ENCODE results near the gene CCDC127. TPM values are rescaled to one million over a fixed set of nuclear protein-coding genes. Genes with fewer than 3 reads are reported as not detected.

Gene CCDC127
- total and polyA plus RNA-seq, 5 experiments from 2014 or later: 3.2 to 10.1 (median 4.4) TPM

DNA sequence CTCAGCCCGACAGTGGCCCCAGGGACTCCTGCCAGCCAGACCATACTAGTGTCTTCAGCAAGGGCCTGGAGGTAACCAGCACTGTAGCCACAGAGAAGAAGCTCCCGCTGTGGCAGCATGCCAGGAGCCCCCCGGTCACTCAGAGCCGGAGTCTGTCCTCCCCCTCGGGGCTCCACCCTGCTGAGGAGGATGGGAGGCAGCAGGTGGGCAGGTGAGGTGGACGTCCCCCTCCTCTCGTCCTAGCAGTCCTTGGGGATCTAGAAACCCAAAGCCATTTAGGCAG, 54.7 kb downstream of the CCDC127 start:
- H3K4me3 Mint-ChIP-seq: no peak overlapping the region
- ATAC-seq (no peak), DNase-seq (no peak)
- peaks cover 0 to 3% (median under 1%) of the 10 kb centered on the region in 4 donors for H3K4me1 Mint-ChIP-seq
- H3K9me3 Mint-ChIP-seq: no peaks in the 10 kb centered on the region
- H3K27me3 Mint-ChIP-seq: peaks cover 3 to 35% (median 12%) of the 10 kb centered on the region in 5 donors
- no peaks in the 10 kb centered on the region for H3K36me3 Mint-ChIP-seq
- H3K27ac Mint-ChIP-seq: no peak overlapping the region
- POLR2A ChIA-PET: no interaction called here

DNA sequence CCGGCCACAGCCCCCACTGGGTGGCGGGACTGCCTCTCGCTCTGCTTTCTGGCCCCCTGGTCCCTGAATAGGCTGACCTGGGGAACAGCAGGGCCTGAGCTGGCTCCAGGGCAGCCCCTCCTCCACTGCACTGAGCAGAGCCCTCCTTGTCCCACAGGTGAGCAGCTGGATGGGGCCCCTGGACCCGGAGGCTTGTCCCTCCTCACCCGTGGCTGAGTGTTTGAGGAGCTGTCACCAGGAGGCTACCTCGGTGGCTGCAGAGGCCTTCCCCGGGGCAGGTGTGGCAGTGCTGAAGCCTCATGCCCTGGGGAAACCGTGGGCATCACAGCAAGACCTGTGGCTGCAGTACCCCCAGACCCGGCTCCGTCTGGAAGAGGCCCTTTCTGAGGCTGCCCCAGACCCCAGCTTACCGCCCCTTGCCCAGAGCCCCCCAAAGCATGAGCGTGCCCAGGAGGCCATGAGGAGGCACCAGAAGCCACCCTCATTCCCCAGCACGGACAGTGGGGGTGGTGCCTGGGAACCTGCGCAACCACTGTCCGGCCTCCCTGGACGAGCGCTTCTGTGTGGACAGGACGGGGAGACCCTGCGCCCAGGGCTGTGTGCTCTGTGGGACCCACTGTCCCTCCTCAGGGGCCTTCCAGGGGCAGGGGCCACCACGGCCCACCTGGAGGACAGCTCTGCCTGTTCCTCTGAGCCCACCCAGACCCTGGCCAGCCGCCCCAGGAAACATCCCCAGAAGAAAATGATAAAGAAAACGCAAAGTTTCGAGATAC, 55.2 kb downstream of the CCDC127 start:
- no peak overlapping the region for H3K4me3 Mint-ChIP-seq
- DNase-seq: no peak
- ATAC-seq: no peak
- H3K9me3 Mint-ChIP-seq: no peaks in the 10 kb centered on the region
- peaks cover 3 to 35% (median 12%) of the 10 kb centered on the region in 5 donors for H3K27me3 Mint-ChIP-seq
- no peaks in the 10 kb centered on the region for H3K36me3 Mint-ChIP-seq
- peaks cover 0 to 3% (median under 1%) of the 10 kb centered on the region in 4 donors for H3K4me1 Mint-ChIP-seq
- H3K27ac Mint-ChIP-seq: no peak overlapping the region
- POLR2A ChIA-PET: no interaction called here

DNA sequence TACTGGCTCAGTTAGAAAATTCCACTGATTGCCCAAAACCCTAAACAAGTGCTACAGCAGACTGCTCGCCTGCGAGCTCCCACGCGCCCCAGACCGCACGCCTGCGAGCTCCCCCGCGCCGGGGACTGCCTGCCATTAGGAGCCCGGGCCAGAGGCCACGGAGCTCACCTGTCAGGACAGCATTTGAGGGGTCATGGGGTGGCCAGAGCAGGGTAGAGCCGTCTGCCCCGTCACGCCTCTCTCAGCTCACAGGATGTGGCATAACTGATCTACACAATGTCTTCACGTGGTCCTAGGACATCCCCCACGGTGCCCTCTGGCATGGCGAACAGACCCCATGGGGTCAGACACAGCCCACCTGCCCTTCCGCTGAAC, 55.8 kb downstream of the CCDC127 start:
- no peak overlapping the region for H3K27ac Mint-ChIP-seq

DNA sequence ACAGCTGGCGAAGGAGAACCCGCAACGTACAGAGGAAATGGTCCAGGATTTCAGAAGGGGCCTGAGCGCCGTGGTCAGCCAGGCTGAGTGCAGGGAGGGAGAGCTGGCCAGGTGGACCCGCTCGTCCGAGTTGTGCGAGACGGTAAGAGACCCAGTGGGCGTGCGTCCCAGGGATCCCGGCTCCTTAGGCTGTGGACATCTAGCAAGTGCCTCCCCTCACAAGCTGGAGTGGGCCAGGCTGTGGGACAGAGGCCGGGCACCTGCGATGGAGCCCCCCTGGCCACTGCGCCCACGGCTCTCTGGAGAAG, 56.2 kb downstream of the CCDC127 start:
- H3K4me3 Mint-ChIP-seq: no peak overlapping the region
- H3K4me1 Mint-ChIP-seq: peaks cover 0 to 3% (median under 1%) of the 10 kb centered on the region in 4 donors
- no peaks in the 10 kb centered on the region for H3K9me3 Mint-ChIP-seq
- no peaks in the 10 kb centered on the region for H3K36me3 Mint-ChIP-seq
- POLR2A ChIA-PET: no interaction called here
- DNase-seq (no peak), ATAC-seq (no peak)
- H3K27ac Mint-ChIP-seq: no peak overlapping the region
- H3K27me3 Mint-ChIP-seq: peaks cover 3 to 39% (median 12%) of the 10 kb centered on the region in 5 donors

More for the DNA sequence above, 55.8 kb downstream of the CCDC127 start:
- POLR2A ChIA-PET: no interaction called here
- H3K4me1 Mint-ChIP-seq: peaks cover 0 to 3% (median under 1%) of the 10 kb centered on the region in 4 donors
- DNase-seq (no peak), ATAC-seq (no peak)
- peaks cover 3 to 35% (median 12%) of the 10 kb centered on the region in 5 donors for H3K27me3 Mint-ChIP-seq
- no peaks in the 10 kb centered on the region for H3K9me3 Mint-ChIP-seq
- no peaks in the 10 kb centered on the region for H3K36me3 Mint-ChIP-seq
- no peak overlapping the region for H3K4me3 Mint-ChIP-seq

DNA sequence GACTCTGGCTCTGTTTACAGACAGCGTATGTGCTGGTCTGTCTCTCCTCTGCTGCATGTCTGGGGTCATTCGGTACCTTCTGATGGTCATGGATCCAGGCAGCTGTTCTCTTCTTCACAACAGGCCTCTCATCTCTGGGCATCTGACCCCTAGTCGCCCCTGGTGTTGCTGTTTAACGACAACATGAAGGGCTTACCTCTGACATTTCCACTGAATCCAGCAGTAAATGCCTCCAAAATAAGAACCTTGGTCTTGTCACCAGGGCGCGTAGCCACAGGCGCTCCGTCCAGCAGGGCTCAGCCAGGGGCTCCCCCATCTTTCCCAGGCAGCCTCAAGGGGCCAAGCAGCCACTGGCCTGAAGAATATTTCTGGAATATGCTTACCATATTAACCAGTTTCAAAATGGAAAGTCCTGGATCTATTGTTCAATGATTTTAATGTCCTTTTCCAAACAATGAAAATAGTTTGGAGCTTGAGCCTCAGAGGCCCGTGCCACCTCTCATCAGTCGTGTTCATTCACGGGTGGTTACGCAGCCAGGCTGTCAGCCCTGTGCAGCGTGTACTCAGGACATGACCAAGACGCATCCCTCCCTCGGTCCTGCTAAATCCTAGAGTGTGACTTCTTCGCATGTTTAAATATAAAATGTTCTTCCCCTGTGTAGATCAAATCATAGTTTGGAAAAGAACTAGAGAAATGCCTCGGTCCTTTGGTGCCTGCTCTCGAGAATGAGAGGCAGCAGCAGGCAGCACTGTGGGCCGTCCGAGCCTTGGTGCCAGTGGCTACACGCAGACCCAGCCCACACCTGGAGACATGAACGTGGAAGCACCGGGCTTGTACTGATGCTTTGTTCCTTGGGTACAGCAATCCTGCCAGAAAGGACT, 56.8 kb downstream of the CCDC127 start:
- ATAC-seq (no peak), DNase-seq (no peak)
- H3K9me3 Mint-ChIP-seq: no peaks in the 10 kb centered on the region
- H3K27me3 Mint-ChIP-seq: peaks cover 3 to 41% (median 12%) of the 10 kb centered on the region in 5 donors
- H3K27ac Mint-ChIP-seq: peak overlapping the region in 1 of 10 donors; percentile 84
- no peak overlapping the region for H3K4me3 Mint-ChIP-seq
- peaks cover 0 to 3% (median under 1%) of the 10 kb centered on the region in 4 donors for H3K4me1 Mint-ChIP-seq
- no peaks in the 10 kb centered on the region for H3K36me3 Mint-ChIP-seq
- POLR2A ChIA-PET: no interaction called here

DNA sequence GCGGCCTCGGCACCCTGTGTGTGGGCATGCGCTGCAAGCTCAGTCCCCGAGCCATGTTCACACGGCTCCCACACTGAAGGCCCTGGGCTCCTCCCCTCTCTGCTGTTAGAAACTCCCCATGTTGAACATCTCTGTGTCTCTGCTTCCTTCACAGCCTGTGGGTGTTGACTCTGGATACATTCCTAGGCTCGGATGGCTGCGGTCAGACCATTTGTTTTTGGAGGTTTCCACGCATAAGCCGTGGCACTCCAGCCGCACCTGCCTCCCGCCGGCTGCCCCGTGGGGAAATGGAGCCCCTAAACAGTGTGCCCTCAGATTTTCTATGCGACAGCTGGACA, 57.8 kb downstream of the CCDC127 start:
- Mint-ChIP-seq H3K9me3 (no peaks in the 10 kb centered on the region), H3K27me3 (peaks cover 3 to 41% (median 12%) of the 10 kb centered on the region in 5 donors), H3K27ac (no peak overlapping the region), H3K4me3 (no peak overlapping the region), H3K36me3 (no peaks in the 10 kb centered on the region), H3K4me1 (peaks cover 0 to 3% (median under 1%) of the 10 kb centered on the region in 4 donors)
- no peak for DNase-seq
- POLR2A ChIA-PET: no interaction called here
- ATAC-seq: no peak

DNA sequence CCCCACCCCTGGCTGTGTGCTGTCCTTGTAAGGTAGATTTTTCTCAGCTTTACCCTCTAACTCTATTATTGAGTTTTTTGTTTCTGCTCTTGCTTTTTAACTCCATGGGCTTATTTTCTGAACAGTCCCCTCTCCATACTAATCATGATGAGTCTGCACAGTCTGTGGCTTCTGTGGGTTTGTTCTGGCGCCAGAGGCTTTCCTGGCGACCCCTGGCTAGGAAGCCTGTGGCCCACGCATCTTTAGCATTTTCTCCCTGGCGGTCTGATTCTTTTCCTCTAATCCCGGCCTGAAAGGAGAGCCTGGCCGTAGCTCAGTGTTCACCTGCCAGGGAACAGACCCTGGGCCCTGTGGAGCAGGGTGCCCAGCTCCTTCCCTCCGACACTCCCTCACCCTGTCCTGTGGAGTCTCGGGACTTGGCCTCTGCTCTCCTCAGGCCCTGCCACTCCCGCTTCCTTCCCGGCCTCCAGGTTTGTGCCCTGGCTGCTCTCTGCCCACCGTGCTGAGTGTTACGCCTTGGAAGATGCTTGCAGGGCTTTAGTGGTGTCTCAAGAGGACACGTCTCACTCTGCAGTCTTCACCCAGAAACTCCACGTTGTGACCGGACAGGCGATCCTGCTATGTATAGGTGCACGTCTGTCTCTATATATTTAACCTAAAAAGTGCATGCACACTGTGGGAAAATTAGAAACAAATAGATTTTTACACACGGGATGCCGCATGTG, 58.3 kb downstream of the CCDC127 start:
- H3K9me3 Mint-ChIP-seq: no peaks in the 10 kb centered on the region
- no peak overlapping the region for H3K4me3 Mint-ChIP-seq
- H3K27me3 Mint-ChIP-seq: peaks cover 3 to 41% (median 12%) of the 10 kb centered on the region in 5 donors
- H3K4me1 Mint-ChIP-seq: peaks cover 0 to 3% (median under 1%) of the 10 kb centered on the region in 4 donors
- H3K27ac Mint-ChIP-seq: peak overlapping the region in 2 of 10 donors; percentile 20 to 35
- no peak for ATAC-seq
- POLR2A ChIA-PET: no interaction called here
- DNase-seq: no peak
- no peaks in the 10 kb centered on the region for H3K36me3 Mint-ChIP-seq

DNA sequence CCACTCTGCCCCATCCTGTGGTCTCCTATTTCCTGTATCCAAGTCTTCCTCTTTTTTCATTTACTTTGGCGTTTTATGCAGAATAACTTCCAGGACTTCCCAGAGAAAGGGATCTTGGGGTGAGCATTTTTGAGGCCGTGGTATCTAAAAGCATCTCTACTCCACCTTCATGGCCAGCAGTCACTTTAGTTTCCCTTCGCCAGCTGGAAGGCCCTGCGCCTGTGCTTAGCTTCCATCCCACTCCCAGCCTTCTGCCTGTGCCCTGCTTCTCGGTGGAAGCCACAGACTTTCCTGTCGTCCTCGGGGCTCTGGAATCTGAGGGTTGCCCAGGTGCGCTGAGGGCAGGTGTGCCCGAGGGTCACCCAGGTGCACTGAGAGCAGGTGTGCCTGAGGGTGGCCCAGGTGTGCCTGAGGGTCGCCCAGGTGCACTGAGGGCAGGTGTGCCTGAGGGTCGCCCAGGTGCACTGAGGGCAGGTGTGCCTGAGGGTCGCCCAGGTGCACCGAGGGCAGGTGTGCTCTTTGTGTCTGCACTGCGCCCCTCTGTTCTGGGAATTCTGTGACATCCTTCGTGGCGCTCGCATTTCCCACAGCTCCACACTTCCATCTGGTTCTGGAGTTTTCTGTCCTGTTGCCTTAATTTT, 59.0 kb downstream of the CCDC127 start:
- POLR2A ChIA-PET: no interaction called here
- no peaks in the 10 kb centered on the region for H3K36me3 Mint-ChIP-seq
- H3K4me3 Mint-ChIP-seq: no peak overlapping the region
- H3K27me3 Mint-ChIP-seq: peaks cover 3 to 41% (median 12%) of the 10 kb centered on the region in 5 donors
- DNase-seq (no peak), ATAC-seq (no peak)
- peaks cover 0 to 3% (median under 1%) of the 10 kb centered on the region in 4 donors for H3K4me1 Mint-ChIP-seq
- H3K9me3 Mint-ChIP-seq: no peaks in the 10 kb centered on the region
- H3K27ac Mint-ChIP-seq: peak overlapping the region in 1 of 10 donors; percentile 20

DNA sequence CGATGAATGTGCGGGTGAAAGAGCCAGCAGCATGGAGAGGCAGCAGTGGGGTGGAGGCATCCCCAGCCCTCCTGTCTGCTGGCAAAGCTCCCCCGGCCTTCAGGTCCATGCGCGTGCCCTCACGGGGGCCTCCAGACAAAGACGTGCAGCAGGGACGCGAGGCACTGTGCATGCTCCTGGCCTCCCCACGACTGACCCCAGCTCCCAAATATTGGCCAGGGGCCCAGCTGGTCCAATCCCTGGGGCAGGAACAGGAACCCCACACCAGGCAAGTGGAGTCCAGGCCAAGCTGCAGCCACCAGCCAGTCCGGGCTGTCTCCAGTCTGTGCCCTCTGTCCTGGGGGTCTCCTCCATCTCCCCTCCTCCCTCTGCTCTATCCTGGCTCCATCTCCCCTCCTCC, 60.2 kb downstream of the CCDC127 start:
- ATAC-seq (no peak), DNase-seq (no peak)
- H3K4me3 Mint-ChIP-seq: no peak overlapping the region
- peaks cover 3 to 41% (median 12%) of the 10 kb centered on the region in 5 donors for H3K27me3 Mint-ChIP-seq
- POLR2A ChIA-PET: no interaction called here
- no peaks in the 10 kb centered on the region for H3K36me3 Mint-ChIP-seq
- H3K27ac Mint-ChIP-seq: no peak overlapping the region
- H3K4me1 Mint-ChIP-seq: peaks cover 0 to 3% (median under 1%) of the 10 kb centered on the region in 4 donors
- no peaks in the 10 kb centered on the region for H3K9me3 Mint-ChIP-seq

DNA sequence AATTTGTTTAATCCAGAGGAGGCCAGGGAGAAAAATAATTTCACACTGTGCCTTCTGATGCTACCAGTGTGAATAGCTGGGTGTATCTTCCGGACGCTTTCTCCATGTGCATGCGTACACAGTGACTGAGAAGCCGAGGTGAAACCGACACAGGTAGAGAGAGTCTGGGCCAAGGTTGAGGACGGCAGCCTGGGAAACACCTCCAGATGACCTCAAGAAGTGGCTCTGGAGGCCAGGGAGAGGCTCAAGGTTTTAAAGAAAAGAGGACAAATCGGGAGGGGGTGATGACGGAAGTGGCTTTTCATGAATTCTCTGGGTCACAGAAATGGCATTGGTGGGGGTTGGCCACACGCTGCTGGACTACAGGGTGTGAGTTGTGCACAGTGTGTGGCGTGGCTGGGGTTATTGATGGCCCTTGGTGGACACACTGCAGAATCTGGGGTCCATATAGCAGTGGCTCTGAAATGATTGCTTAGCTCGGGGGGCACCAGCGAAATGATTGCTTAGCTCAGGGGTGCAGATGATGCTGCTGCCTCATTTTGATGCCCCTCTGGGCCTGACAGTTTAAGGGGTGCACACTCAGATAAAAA, 60.7 kb downstream of the CCDC127 start:
- POLR2A ChIA-PET: no interaction called here
- ATAC-seq (no peak), DNase-seq (no peak)
- Mint-ChIP-seq H3K4me3 (no peak overlapping the region), H3K4me1 (peaks cover 0 to 3% (median under 1%) of the 10 kb centered on the region in 4 donors), H3K36me3 (no peaks in the 10 kb centered on the region), H3K9me3 (no peaks in the 10 kb centered on the region), H3K27me3 (peaks cover 3 to 41% (median 12%) of the 10 kb centered on the region in 5 donors), H3K27ac (no peak overlapping the region)

DNA sequence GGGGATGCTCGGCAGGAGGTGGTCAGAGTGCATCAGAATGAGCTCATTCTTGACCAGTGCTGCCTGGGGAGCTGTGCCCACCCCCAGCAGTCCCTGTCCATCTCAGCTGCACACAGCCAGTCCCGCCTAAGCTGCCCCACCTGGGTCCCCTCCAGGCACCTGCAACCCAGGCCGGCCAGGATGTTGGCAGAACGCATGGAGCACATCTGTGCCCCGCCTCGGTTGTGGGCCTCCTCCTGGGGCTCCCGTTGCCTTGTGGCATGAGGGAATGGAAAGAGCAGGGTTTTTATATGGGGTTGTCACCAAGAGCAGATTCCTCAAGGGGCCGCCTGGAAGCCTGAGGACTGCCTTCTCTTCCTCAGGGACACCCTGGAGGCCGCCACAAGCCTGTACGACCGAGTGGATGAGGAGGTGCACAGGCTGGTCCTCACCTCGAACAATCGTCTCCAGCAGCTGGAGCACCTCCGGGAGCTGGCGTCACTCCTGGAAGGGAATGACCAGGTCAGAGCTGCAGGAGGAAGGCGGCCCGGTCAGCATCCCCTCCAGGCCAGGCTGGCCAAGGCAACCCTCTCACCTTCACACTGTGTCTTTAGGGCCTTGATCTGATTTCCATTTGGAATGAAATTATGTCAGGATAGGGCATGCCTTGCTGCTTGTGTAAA, 61.4 kb downstream of the CCDC127 start:
- Mint-ChIP-seq H3K4me3 (no peak overlapping the region), H3K9me3 (no peaks in the 10 kb centered on the region), H3K27me3 (peaks cover 3 to 38% (median 11%) of the 10 kb centered on the region in 5 donors), H3K36me3 (no peaks in the 10 kb centered on the region), H3K27ac (no peak overlapping the region), H3K4me1 (peaks cover 0 to 3% (median under 1%) of the 10 kb centered on the region in 4 donors)
- DNase-seq (no peak), ATAC-seq (no peak)
- POLR2A ChIA-PET: no interaction called here
